Liver (tissue), 3 donors: ENCODE data around the gene ARRDC3.

Source experiments
- ATF3 ChIP-seq: IDR thresholded peaks from 2 replicates; pipeline ENCODE4 v1.6.1; 2016; ENCODE audit warnings: antibody characterized with exemption
- CTCF ChIP-seq: fragments of 150-350 bp; IDR thresholded peaks from 2 replicates; pipeline ENCODE4 v1.5.1; 2017; ENCODE audit warnings: improper control_type of control experiment, low read depth, low read length; ENCODE audit not compliant: missing input control
- EGR1 ChIP-seq, 2 donors: IDR thresholded peaks; 2 replicates each; pipeline ENCODE4 v1.6.1; 2016 to 2018; ENCODE audit warnings: antibody characterized with exemption in 2 of 2, low read depth in 2 of 2
- FOXA1 ChIP-seq: IDR thresholded peaks from 2 replicates; pipeline ENCODE4 v1.6.1; 2016; ENCODE audit warnings: antibody characterized with exemption
- GABPA ChIP-seq, 2 donors: IDR thresholded peaks in 1 of 2; conservative IDR thresholded peaks in 1 of 2; 2 replicates each; pipeline ENCODE4 v1.6.1; 2016; ENCODE audit warnings: antibody characterized with exemption in 2 of 2, mild to moderate bottlenecking in 1 of 2, moderate library complexity in 1 of 2
- HNF4A ChIP-seq, 2 donors: conservative IDR thresholded peaks; 2 replicates each; pipeline ENCODE4 v1.6.1; 2016; ENCODE audit warnings: antibody characterized with exemption in 2 of 2, mild to moderate bottlenecking in 2 of 2
- JUND ChIP-seq, 2 donors: IDR thresholded peaks; 2 replicates each; pipeline ENCODE4 v1.6.1; 2016; ENCODE audit warnings: antibody characterized with exemption in 2 of 2
- MAX ChIP-seq: IDR thresholded peaks from 2 replicates; pipeline ENCODE4 v1.6.1; 2016; ENCODE audit warnings: antibody characterized with exemption
- REST ChIP-seq: IDR thresholded peaks from 2 replicates; pipeline ENCODE4 v1.6.1; 2016; ENCODE audit warnings: antibody characterized with exemption, mild to moderate bottlenecking
- RXRA ChIP-seq, 2 donors: IDR thresholded peaks; 2 replicates each; pipeline ENCODE4 v1.6.1; 2017 to 2018; ENCODE audit warnings: antibody characterized with exemption in 2 of 2, mild to moderate bottlenecking in 1 of 2
- TAF1 ChIP-seq: conservative IDR thresholded peaks from 2 replicates; pipeline ENCODE4 v1.6.1; 2016; ENCODE audit warnings: antibody characterized with exemption, mild to moderate bottlenecking
- YY1 ChIP-seq: IDR thresholded peaks from 2 replicates; pipeline ENCODE4 v1.6.1; 2016; ENCODE audit warnings: antibody characterized with exemption, mild to moderate bottlenecking
- donor health status: healthy.
- donor health status: healthy.

- TF ChIP-seq CTCF (no peak), JUND (IDR thresholded peaks at IDR 0.05) (no peak), HNF4A (conservative IDR thresholded peaks at IDR 0.05) (no peak), RXRA (IDR thresholded peaks at IDR 0.05) (no peak), YY1 (no peak), REST (no peak), MAX (no peak), EGR1 (IDR thresholded peaks at IDR 0.05; ENCODE audit: low read depth in 2 of 2) (no peak), GABPA (IDR thresholded peaks at IDR 0.05 in 1 of 2, conservative IDR thresholded peaks at IDR 0.05 in 1 of 2) (no peak), TAF1 (no peak), ATF3 (no peak), FOXA1 (no peak)
Observed at GRCh38 chr5:91331705-91332104, 51.4 kb downstream of the ARRDC3 start.
